ENCODE measurements around the gene PALD1.
"Not testable (repeated sequence)": the region's sequence is repeated elsewhere in the genome, so short reads cannot be mapped to it uniquely, and the experiment has no call there.

PALD1 gene

GRCh38 chr10:70575874-70576802 lies 97.6 kb downstream of the PALD1 start:
- no peak for DNase-seq

- DNase-seq = no peak
Observed at GRCh38 chr10:70576803-70577517, 98.4 kb downstream of the PALD1 start.

GRCh38 chr10:70578371-70578947 lies 99.9 kb downstream of the PALD1 start:
- DNase-seq = no peak

GRCh38 chr10:70579234-70580002 lies 100.9 kb downstream of the PALD1 start:
- DNase-seq = no peak

GRCh38 chr10:70581176-70581575 lies 102.6 kb downstream of the PALD1 start:
- not testable (repeated sequence) for DNase-seq

- DNase-seq = no peak
Observed at GRCh38 chr10:70582793-70583668, 104.5 kb downstream of the PALD1 start.

- DNase-seq = no peak
Observed at GRCh38 chr10:70583669-70584037, 105.1 kb downstream of the PALD1 start.

GRCh38 chr10:70584366-70584765 lies 105.8 kb downstream of the PALD1 start:
- no peak for DNase-seq

GRCh38 chr10:70584909-70585544 lies 106.5 kb downstream of the PALD1 start:
- DNase-seq = peak; percentile 70

GRCh38 chr10:70585578-70586169 lies 107.1 kb downstream of the PALD1 start:
- DNase-seq = no peak

- DNase-seq = no peak
Observed at GRCh38 chr10:70586348-70586930, 107.9 kb downstream of the PALD1 start.

GRCh38 chr10:70587045-70587658 lies 108.6 kb downstream of the PALD1 start:
- no peak for DNase-seq

GRCh38 chr10:70588255-70588654 lies 109.7 kb downstream of the PALD1 start:
- DNase-seq = no peak

GRCh38 chr10:70588859-70589570 lies 110.4 kb downstream of the PALD1 start:
- DNase-seq = no peak

- no peak for DNase-seq
Observed at GRCh38 chr10:70589762-70590654, 111.4 kb downstream of the PALD1 start.

GRCh38 chr10:70590655-70591416 lies 112.3 kb downstream of the PALD1 start:
- no peak for DNase-seq

GRCh38 chr10:70592186-70592735 lies 113.7 kb downstream of the PALD1 start:
- no peak for DNase-seq

Data from NCI-H2171 (cell line).